ENCODE measurements around the gene SMC3.

The SMC3 gene

DNA sequence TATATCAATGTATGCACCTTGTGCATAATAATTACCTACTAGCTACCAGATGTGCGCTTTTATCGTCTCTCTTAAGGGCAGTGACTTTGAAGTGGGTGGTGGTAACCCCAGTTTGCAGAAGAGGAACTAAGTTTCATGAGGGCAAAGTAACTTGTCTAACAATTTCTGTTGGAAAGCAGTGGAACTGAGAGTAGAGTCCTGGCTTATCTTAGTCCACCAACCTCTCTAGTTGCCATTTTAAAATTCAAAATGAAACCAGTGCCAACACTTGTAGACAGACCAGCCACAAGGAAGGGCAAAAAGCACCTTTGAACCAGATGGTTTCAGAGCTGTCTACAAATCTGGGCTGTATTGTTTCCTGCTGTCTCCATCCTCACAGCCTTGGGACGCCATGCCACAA is 44.6 kb downstream of the SMC3 start:
- no peak for DNase-seq (ENCODE audit: low spot score)
- no peak for TF ChIP-seq CTCF (IDR thresholded peaks at IDR 0.05; ENCODE audit: extremely low read depth, missing control alignments)

- no peak for TF ChIP-seq CTCF (IDR thresholded peaks at IDR 0.05; ENCODE audit: extremely low read depth, missing control alignments)
- no peak for DNase-seq (ENCODE audit: low spot score)
These were observed 45.1 kb downstream of the SMC3 start for GRCh38 chr10:110612629-110613028.

DNA sequence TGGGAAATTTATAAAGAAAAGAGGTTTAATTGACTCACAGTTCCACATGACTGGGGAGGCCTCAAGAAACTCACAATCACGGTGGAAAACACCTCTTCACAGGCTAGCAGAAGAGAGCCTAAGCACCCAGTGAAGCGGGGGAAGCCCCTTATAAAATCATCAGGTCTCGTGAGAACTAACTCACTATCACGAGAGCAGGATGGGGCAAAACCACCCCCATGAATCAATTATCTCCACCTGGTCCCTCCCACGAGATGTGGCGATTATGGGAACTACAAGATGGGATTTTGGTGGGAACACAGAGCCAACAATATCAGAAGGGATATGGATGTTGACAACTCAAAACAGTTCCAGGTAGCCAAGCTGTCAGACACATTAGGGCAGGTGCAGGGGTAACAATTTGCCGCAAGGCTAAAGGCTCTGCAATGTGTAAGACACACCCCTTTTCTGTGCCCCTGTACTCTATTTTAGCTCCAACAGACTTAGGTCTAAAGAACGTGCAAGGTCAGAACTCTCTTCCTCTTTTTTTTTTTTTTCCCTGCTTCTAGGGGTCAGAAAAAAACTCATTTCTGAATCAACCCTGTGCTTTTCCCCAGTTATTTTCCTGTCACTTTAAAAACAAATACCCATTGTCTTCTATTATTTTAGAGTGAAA is 46.0 kb downstream of the SMC3 start:
- DNase-seq (ENCODE audit: low spot score): no peak
- no peak for TF ChIP-seq CTCF (IDR thresholded peaks at IDR 0.05; ENCODE audit: extremely low read depth, missing control alignments)

DNA sequence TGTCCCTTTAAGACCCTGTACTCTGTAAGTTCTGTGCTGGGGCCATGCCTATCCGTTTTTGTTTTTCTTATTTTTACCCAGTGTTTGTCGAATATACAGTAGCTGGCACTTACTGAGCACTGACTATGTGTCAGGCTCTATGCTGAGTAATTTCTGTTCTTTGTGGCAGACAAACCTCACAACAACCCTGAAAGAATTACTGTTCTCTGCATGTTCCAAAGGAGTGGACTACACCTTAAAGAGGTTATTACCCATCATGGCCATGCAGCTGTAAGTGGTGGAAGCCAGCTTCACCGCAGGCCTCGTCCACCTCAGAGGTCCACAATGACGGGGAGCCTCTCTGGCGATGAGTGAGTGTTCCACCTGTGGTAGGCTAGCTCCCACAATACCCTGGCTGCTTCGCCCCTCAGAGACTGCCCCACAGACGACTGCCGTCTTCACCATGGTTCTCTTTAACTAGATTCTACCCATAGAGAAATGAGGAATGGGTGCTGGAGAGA is 46.6 kb downstream of the SMC3 start:
- TF ChIP-seq CTCF (IDR thresholded peaks at IDR 0.05; ENCODE audit: extremely low read depth, missing control alignments): no peak
- DNase-seq (ENCODE audit: low spot score): no peak

DNA sequence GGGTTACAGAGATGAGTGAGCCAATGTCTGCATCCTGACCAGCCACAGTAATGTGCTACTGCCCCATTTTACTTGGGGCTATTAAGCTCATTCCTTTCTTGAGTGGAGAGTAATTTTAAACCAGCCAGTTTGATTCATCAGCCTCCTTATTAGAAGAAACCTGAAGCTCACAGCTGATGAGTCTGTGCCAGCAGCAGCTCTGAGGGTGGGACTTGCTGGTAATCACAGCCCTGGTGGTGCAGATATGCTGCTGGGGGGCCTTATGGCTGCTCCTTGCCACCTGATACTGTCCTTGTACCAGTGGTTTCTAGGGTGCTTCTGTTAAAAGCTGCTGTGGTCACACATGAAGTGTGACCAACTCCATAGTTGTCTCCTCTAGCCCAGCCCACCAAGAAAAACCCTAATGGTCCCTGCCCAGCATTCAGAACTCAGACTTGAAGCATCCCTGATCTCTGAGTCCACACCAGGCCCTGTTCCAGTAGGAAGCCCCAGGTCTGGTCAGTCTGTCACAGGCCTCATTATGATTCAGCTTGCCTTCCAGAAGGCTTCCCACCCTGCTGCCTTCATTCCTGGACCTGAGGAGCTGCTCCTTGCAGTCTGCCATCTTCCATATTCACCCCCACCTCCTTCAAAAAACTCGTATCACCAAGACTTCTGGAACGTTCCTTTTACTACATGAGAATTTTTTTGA is 47.7 kb downstream of the SMC3 start:
- no peak for DNase-seq (ENCODE audit: low spot score)
- no peak for TF ChIP-seq CTCF (IDR thresholded peaks at IDR 0.05; ENCODE audit: extremely low read depth, missing control alignments)

DNA sequence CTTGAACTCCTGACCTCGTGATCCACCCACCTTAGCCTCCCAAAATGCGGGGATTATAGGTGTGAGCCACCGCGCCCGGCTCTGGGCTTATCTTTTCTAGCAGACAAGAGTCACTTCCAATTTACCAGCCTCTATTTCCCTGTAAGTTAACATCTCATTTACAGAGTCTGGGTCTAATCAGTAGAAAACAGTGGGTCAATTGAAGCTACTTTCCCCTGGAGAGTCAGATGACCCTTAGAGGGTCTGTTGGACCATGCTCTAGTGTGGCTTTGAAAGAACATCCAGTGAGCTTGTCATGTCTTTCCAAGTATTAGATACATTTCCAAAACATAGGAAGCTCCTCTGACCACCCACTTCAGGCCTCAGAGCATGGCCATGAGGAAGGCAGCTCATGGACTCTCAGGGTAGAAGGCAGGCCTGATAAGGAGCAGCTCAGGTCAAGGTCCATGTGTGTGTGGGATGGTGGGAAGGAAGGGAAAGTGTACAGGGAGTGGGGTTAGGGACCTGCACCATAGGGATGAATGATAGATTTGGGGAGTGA is 49.1 kb downstream of the SMC3 start:
- DNase-seq (ENCODE audit: low spot score): no peak
- TF ChIP-seq CTCF (IDR thresholded peaks at IDR 0.05; ENCODE audit: extremely low read depth, missing control alignments): no peak
